HCT116 (cell line): Measurements from ENCODE around the gene CNPY2. TPM values are rescaled to one million over a fixed set of nuclear protein-coding genes. Genes with fewer than 3 reads are reported as not detected.
A peak's percentile ranks its signal among the peaks of the same experiment; 100 is the strongest.

Source experiments
- ATAC-seq: fragments of 200-7000 bp; cut with Tn5 transposase; 2 replicates; pipeline ENCODE4 v1.9.1; 2020; ENCODE audit warnings: mild to moderate bottlenecking, moderate library complexity
- BruUV-seq: library from RNA; stranded (reverse); fragments of 400-500 nt; replicated peaks from 2 replicates; lab custom pipeline; 2021; lab: Mats Ljungman, UMichigan
- CTCF ChIA-PET: fragments of 300-600 bp; sonication (Branson Sonifier 250); formaldehyde crosslinking; loops from one replicate; lab custom pipeline; 2021; ENCODE audit warnings: antibody characterized with exemption; lab: Charles Lee
- POLR2A ChIA-PET: fragments of 300-600, 350-600 bp; sonication (Branson Sonifier 250); formaldehyde crosslinking; loops from one replicate; lab custom pipeline; 2021; ENCODE audit warnings: antibody characterized with exemption; lab: Charles Lee
- RAD21 ChIA-PET, 2 experiments: fragments of 300-600 bp; sonication (Branson Sonifier 250); formaldehyde crosslinking; loops; one replicate each; lab custom pipeline; 2023; ENCODE audit warnings: low total read pairs in 2 of 2; ENCODE audit not compliant: uncharacterized antibody in 2 of 2, unreplicated experiment in 2 of 2, low non-redundant PET in 1 of 2; lab: Charles Lee
- DNase-seq: peaks from one replicate; pipeline ENCODE4 v3.0.0-alpha.2; 2010; ENCODE audit warnings: low read depth, low spot score
- H2AFZ ChIP-seq: fragments of 200-600 bp; shearing (Covaris generic), sonication (generic); 2 replicates; pipeline ENCODE4 v1.6.1; 2017; ENCODE audit warnings: low read depth, mixed run types, mixed read lengths, antibody characterized with exemption, low read length; ENCODE audit not compliant: poor library complexity, severe bottlenecking
- H3K27ac ChIP-seq: 2 replicates; pipeline ENCODE4 v1.5.1; 2012; ENCODE audit warnings: low read depth, low read length
- H3K27me3 ChIP-seq: fragments of 200-600 bp; sonication (generic); 2 replicates; pipeline ENCODE4 v1.6.1; 2016; ENCODE audit warnings: mixed run types, low read length, mixed read lengths; ENCODE audit not compliant: insufficient read depth
- H3K36me3 ChIP-seq, 2 experiments: fragments of 200-500 bp in 1 of 2; fragments of 200-600 bp in 1 of 2; sonication (Bioruptor generic) in 1 of 2; sonication (generic) in 1 of 2; 2 replicates each; pipeline versions ENCODE4 v1.5.1 to v1.6.1; 2014 to 2016; ENCODE audit warnings: low read length in 2 of 2, inconsistent platforms in 1 of 2, mixed read lengths in 1 of 2, mixed run types in 1 of 2; ENCODE audit not compliant: insufficient read depth in 2 of 2, control insufficient read depth in 1 of 2
- H3K4me1 ChIP-seq, 2 experiments: fragments of 200-600 bp in 1 of 2; sonication (generic) in 1 of 2; 2 replicates each; pipeline versions ENCODE4 v1.5.1 to v1.6.1; 2012 to 2017; ENCODE audit warnings: low read length in 2 of 2, inconsistent platforms in 1 of 2, mild to moderate bottlenecking in 1 of 2, mixed read lengths in 1 of 2, mixed run types in 1 of 2, moderate library complexity in 1 of 2; ENCODE audit not compliant: insufficient read depth in 2 of 2, control insufficient read depth in 1 of 2
- H3K4me2 ChIP-seq: fragments of 200-600 bp; sonication (generic); 2 replicates; pipeline ENCODE4 v1.6.1; 2017; ENCODE audit warnings: mixed run types, low read length, mixed read lengths
- H3K4me3 ChIP-seq, 2 experiments: fragments of 200-600 bp in 1 of 2; sonication (generic) in 1 of 2; replicated peaks in 1 of 2; 2 replicates each; pipeline ENCODE4 v1.5.1; 2011 to 2016; ENCODE audit warnings: low read length in 2 of 2, control low read depth in 1 of 2, low read depth in 1 of 2, mild to moderate bottlenecking in 1 of 2, mixed read lengths in 1 of 2, mixed run types in 1 of 2
- H3K79me2 ChIP-seq: fragments of 200-600 bp; sonication (generic); 2 replicates; pipeline ENCODE4 v1.6.1; 2017; ENCODE audit warnings: mild to moderate bottlenecking, mixed run types, low read length, moderate library complexity, mixed read lengths; ENCODE audit not compliant: insufficient read depth
- H3K9ac ChIP-seq: fragments of 200-600 bp; sonication (generic); 2 replicates; pipeline ENCODE4 v1.6.1; 2016; ENCODE audit warnings: low read length, mixed read lengths
- H3K9me2 ChIP-seq: fragments of 200-600 bp; sonication (generic), shearing (Covaris generic); 2 replicates; pipeline ENCODE4 v1.6.1; 2017; ENCODE audit warnings: mixed run types, mild to moderate bottlenecking, moderate library complexity; ENCODE audit not compliant: insufficient read depth
- H3K9me3 ChIP-seq, 2 experiments: fragments of 200-500 bp in 1 of 2; fragments of 200-600 bp in 1 of 2; sonication (Bioruptor generic) in 1 of 2; sonication (generic) in 1 of 2; 2 replicates each; pipeline ENCODE4 v1.6.1; 2014 to 2017; ENCODE audit warnings: low read length in 2 of 2, mixed read lengths in 2 of 2, inconsistent platforms in 1 of 2, low read depth in 1 of 2, mild to moderate bottlenecking in 1 of 2, mixed run types in 1 of 2, moderate library complexity in 1 of 2; ENCODE audit not compliant: control insufficient read depth in 1 of 2, insufficient read depth in 1 of 2
- H4K20me1 ChIP-seq: fragments of 200-600 bp; sonication (generic), shearing (Covaris generic); 2 replicates; pipeline ENCODE4 v1.6.1; 2017; ENCODE audit warnings: mixed run types, mild to moderate bottlenecking, moderate library complexity; ENCODE audit not compliant: insufficient read depth
- CBX3 ChIP-seq: IDR thresholded peaks from 2 replicates; pipeline ENCODE4 v1.6.1; 2012; ENCODE audit warnings: low read depth
- CEBPB ChIP-seq: IDR thresholded peaks from 2 replicates; pipeline ENCODE4 v1.6.1; 2012; ENCODE audit warnings: low read depth
- CTCF ChIP-seq, 3 experiments: fragments of 200-600 bp in 1 of 3; sonication (generic) in 1 of 3; IDR thresholded peaks in 2 of 3; conservative IDR thresholded peaks in 1 of 3; 2 replicates each; pipeline ENCODE4 v1.5.1; 2012 to 2017; ENCODE audit warnings: low read depth in 2 of 3, low read length in 2 of 3, antibody characterized with exemption in 1 of 3, borderline replicate concordance in 1 of 3, control low read depth in 1 of 3, mild to moderate bottlenecking in 1 of 3, mixed read lengths in 1 of 3, mixed run types in 1 of 3, moderate library complexity in 1 of 3; ENCODE audit not compliant: insufficient read depth in 1 of 3
- ELF1 ChIP-seq: IDR thresholded peaks from 2 replicates; pipeline ENCODE4 v1.6.1; 2012; ENCODE audit warnings: low read depth, borderline replicate concordance
- FOSL1 ChIP-seq: IDR thresholded peaks from 2 replicates; pipeline ENCODE4 v1.6.1; 2012; ENCODE audit warnings: low read depth
- POLR2A ChIP-seq: IDR thresholded peaks from 2 replicates; pipeline ENCODE4 v1.7.0; 2011; ENCODE audit warnings: borderline replicate concordance; ENCODE audit not compliant: insufficient read depth, insufficient read length; ENCODE audit errors: extremely low read depth
- RAD21 ChIP-seq: IDR thresholded peaks from 2 replicates; pipeline ENCODE4 v1.6.1; 2012; ENCODE audit warnings: low read depth, mild to moderate bottlenecking
- SIN3A ChIP-seq: IDR thresholded peaks from 2 replicates; pipeline ENCODE4 v1.6.1; 2012; ENCODE audit warnings: low read depth
- intact Hi-C: fragments of 100-400 bp; cut with micrococcal nuclease; formaldehyde crosslinking; loops from 2 replicates; pipeline ENCODE4 v1.10.0; 2022
- total RNA-seq: library from RNA; stranded (reverse); gene quantifications from one replicate; pipeline ENCODE4 v1.2.1, GENCODE V29; 2021; ENCODE audit not compliant: unreplicated experiment
- TF ChIP-seq, protein P1 (sequence below): IDR thresholded peaks from 2 replicates; pipeline ENCODE4 v1.6.1; 2012

Gene CNPY2
- total RNA-seq, 1 experiment from 2014 or later = 109 TPM

- TF ChIP-seq CTCF (IDR thresholded peaks at IDR 0.05 in 2 of 3, conservative IDR thresholded peaks at IDR 0.05 in 1 of 3; ENCODE audit: borderline replicate concordance in 1 of 3, insufficient read depth in 1 of 3, low read depth in 2 of 3, low read length in 2 of 3) (no peak), CEBPB (no peak), POLR2A (peak; percentile 50), CBX3 (0 out of 2 replicates have a peak, but pooled peaks have one; percentile 15)
Observed at GRCh38 chr12:56359851-56360767, 44.3 kb upstream of the CNPY2 start, which contains the start of gene STAT2 (continued).

DNA sequence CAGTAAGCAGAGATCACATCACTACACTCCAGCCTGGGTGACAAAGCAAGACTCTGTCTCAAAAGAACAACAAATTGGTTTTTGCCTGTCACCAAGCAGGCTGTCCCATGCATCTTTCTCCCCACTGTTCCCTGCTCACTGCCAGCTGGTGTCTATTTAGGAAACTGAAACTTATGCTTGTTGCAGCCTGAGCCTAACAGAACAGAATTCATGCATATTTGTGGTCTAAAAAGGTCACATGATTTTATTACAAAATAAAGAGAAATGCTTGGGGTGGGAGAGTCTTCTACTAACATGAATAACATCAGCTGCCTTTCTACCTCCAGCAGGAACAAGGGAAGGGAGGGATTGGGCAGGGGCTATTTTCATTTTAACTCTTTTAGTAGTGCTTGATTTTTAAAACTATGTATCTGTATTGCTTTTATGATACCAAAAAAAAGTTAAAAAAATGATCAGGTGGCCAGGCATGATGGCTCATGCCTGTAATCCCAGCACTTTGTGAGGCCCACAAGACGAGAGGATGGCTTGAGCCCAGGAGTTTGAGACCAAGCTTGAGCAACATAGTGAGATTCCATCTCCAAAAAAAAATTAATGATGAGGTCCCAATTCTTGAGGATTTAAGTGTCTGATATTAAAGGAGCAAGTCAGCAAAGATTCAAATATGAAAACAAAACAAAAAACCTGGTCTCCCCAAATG is 43.2 kb upstream of the CNPY2 start:
- H3K79me2 ChIP-seq = peaks cover 10% of the 10 kb centered on the region; the same call in 1 of the 2 replicates
- peak overlapping the region; percentile 74 to 93 for H3K4me3 ChIP-seq
- ChIA-PET CTCF (interaction anchor here (1.4 to 1.9 kb wide), 4 partner anchors 26 to 278 kb away, joined by 5 to 7 read pairs (median 6); partner anchors contain the start of gene PAN2), POLR2A (interaction anchor here (1.2 to 2.5 kb wide), 10 partner anchors 9 to 241 kb away, joined by 3 to 20 read pairs (median 6); partner anchors contain the start of genes CNPY2, PAN2, RBMS2 and ZC3H10), RAD21 (no interaction called here)
- H3K9me2 ChIP-seq = no peaks in the 10 kb centered on the region
- H3K27me3 ChIP-seq = no peaks in the 10 kb centered on the region
- intact Hi-C loops = no loop called here
- no peak overlapping the region for H2AFZ ChIP-seq
- H3K27ac ChIP-seq = peak overlapping the region; percentile 50; the same call in 1 of the 2 replicates
- ATAC-seq (no peak), DNase-seq (no peak)
- H3K36me3 ChIP-seq = peaks cover 8 to 12% of the 10 kb centered on the region in 2 experiments; a peak in 3 of 4 replicates
- H3K9me3 ChIP-seq = no peaks in the 10 kb centered on the region
- H3K4me1 ChIP-seq = peaks cover 10 to 18% of the 10 kb centered on the region in 2 experiments; a peak in 3 of 4 replicates
- TF ChIP-seq FOSL1 = no peak
- no peak for TF ChIP-seq RAD21
- TF ChIP-seq, protein P1, sequence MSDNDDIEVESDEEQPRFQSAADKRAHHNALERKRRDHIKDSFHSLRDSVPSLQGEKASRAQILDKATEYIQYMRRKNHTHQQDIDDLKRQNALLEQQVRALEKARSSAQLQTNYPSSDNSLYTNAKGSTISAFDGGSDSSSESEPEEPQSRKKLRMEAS = no peak
- TF ChIP-seq SIN3A = no peak
- TF ChIP-seq ELF1 = no peak
- peak overlapping the region; percentile 71 for H3K9ac ChIP-seq
- peak overlapping the region; percentile 83 for H3K4me2 ChIP-seq
- BruUV-seq = no TSS peak
- no peaks in the 10 kb centered on the region for H4K20me1 ChIP-seq
